SHP77 treated with DMSO at 0.1 percent for 48 hours (cell line): ENCODE measurements around the gene ATP8B4.
"Not testable (repeated sequence)": the region's sequence is repeated elsewhere in the genome, so short reads cannot be mapped to it uniquely, and the experiment has no call there.

ENCODE experiments used
- DNase-seq: peaks from one replicate; lab custom pipeline; 2025; lab: John Stamatoyannopoulos, UW

ATP8B4 gene

GRCh38 chr15:50109076-50109987 is 9.7 kb downstream of the ATP8B4 start:
- no peak for DNase-seq

DNA sequence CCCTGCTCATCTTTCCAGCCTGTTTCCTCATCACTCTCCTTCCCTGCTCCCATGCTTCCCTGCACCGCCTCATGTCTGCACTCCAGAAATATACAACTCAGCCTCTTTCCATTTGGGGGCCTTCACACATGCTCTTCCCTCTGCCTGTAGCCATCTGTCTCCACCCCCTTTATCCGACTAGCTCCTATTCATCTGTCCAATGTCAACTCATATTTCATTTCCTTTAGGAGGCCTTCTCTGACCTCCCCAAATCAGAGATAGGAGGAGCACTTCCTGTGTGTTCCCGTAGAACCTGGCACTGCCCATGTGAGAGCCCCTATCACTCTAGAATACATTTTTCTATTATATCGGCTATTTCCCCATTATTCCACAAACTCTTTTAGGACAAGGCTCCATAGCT is 10.6 kb downstream of the ATP8B4 start:
- no peak for DNase-seq

- no peak for DNase-seq
These were observed 11.2 kb downstream of the ATP8B4 start for GRCh38 chr15:50107591-50108408.

GRCh38 chr15:50107157-50107556 is 11.9 kb downstream of the ATP8B4 start:
- no peak for DNase-seq

- no peak for DNase-seq
These were observed 12.6 kb downstream of the ATP8B4 start for GRCh38 chr15:50106457-50106856.

DNA sequence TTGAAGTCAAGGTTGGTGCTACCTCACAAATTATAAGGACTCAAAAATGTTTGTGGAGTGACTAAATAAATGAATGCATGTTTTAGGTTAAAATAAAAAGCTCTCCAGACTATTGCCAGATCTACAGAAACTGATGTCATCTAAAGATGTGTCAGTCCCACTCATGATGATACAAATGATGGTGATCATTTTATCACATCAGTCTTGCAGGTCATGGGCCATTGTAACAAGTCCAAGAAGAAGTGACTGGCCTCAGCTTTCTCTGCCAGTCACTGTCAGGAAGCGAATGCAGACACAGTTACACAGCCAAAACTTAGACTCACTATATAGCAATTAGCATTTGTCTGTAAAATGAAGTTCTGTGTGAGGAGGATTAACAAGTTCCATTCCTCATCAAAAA is 18.5 kb downstream of the ATP8B4 start:
- no peak for DNase-seq

- DNase-seq: no peak
These were observed 20.5 kb downstream of the ATP8B4 start for GRCh38 chr15:50098545-50098944.

GRCh38 chr15:50095938-50096821 is 22.9 kb downstream of the ATP8B4 start:
- DNase-seq: no peak

DNA sequence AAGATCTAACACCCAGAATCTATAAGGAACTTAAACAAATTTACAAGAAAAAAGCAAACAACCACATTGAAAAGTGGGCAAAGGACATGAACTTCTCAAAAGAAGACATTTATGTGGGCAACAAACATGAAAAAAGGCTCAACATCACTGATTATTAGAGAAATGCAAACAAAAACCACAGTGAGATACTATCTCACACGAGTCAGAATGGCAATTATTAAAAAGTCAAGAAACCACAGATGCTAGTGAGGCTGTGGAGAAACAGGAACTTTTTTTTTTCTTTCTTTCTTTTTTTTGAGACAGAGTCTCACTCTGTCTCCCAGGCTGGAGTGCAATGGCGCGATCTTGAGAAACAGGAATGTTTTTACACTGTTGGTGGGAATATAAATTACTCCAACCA is 29.6 kb downstream of the ATP8B4 start:
- not testable (repeated sequence) for DNase-seq

DNA sequence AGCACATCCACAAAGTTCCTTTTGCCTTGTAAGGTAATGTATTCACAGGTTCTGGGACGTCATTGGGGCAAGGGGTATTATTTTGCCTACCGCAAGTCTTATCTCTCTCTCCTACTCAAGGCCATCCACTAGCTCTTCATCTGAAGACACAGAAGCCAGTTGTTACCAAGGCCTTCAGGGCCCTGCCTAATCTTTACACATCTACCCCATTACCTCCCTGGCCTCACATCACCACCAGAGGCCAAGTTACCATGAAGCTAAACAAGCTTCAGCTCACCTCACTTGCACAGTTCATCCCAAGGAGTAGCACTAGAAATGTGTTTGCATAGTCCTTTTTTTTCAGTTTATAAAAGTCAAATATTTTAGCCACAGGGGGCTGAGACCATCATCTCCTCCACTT is 34.1 kb downstream of the ATP8B4 start:
- no peak for DNase-seq

- DNase-seq: no peak
These were observed 35.5 kb downstream of the ATP8B4 start for GRCh38 chr15:50083424-50084025.

DNA sequence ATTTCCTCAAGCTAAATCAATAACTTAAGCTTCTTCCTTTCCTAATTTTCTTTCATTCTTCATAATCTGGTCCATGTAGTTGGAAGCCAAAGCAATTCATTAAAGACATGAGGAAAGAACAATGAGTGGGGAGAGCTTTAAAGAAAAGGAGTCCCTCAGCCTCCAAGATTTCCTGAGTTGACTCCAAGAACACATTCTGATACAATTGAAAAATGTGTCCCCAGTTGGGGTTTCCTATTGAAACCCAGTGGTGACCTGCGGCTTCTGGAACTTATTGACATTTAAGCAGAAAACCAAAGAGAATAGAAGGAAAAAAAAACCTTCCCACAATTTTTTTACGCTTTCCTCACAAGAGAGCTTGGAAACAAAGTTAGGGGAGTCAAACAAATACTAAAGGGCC is 37.0 kb downstream of the ATP8B4 start:
- no peak for DNase-seq

GRCh38 chr15:50077651-50078050 is 41.4 kb downstream of the ATP8B4 start:
- DNase-seq: no peak

GRCh38 chr15:50077176-50077575 is 41.9 kb downstream of the ATP8B4 start:
- DNase-seq: no peak

DNA sequence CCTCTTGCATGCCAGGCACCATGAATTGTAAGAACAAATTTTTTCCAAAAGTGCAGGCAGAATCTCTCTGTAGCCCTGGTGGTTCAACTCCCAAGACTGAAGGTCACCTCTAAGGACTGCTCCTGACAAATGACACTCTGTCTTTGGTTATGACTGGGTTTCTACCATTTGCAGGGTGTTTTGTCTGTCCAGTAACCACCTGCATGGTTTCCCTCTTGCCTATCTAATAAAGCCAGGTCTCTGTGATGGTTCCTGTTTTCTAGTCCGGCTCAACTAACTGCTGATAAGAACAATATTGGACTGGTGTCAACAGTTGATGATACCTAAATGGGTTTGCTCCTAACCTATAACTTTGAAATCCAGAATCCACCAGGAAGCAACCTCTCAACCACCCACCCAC is 43.7 kb downstream of the ATP8B4 start:
- no peak for DNase-seq

DNA sequence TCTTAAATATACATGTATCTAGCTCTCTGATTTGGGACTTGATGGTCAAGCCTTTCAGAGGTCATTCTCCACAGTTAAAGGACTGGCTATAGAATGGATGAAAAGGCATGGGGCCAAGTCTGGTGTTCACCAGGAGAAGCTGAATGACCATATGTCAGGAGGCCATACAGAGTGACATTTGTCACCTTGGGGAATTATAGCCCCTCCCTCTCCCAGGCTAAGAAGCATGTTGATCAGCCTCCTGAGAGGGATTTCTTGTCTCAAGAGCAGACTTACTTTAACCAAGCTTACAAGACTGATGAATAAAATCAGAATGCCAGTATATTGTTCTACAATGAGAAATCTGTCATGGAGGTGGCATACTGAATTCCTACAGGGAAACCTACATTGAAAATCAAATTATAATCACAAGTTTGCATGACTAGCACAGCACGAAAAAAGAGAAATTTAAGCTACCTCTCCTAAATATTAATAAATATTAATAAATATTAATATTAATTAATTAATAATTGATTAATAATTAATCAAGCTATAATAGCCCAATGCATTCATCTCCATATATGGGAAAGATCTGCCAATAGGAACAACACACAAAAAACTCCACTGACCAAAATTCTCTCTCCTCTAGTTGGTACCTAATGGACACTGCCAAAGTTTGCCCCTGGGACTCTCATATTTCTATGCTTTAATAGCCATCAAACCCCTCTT is 47.3 kb downstream of the ATP8B4 start:
- no peak for DNase-seq

GRCh38 chr15:50068016-50068415 is 51.0 kb downstream of the ATP8B4 start:
- no peak for DNase-seq

GRCh38 chr15:50067254-50067653 is 51.8 kb downstream of the ATP8B4 start:
- no peak for DNase-seq

DNA sequence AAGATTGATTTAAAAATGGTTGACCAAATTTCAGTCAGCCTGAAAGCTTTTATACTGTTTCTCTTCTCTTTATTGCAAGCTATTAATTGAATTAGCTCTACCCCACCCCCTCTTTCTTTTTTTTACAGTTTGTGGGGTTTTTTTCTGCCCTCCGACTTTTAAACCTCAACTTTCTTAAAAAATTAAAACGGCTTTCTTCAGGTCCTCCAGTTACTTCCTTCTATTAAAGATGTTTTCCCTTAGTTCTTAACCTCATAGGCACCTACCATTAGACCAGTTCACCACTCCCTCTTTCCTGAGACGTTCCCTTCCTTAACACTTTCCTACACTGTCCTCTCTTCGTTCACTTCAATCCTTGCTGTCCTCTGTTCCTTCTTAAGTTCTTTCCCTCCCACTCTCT is 52.4 kb downstream of the ATP8B4 start:
- DNase-seq: no peak

DNA sequence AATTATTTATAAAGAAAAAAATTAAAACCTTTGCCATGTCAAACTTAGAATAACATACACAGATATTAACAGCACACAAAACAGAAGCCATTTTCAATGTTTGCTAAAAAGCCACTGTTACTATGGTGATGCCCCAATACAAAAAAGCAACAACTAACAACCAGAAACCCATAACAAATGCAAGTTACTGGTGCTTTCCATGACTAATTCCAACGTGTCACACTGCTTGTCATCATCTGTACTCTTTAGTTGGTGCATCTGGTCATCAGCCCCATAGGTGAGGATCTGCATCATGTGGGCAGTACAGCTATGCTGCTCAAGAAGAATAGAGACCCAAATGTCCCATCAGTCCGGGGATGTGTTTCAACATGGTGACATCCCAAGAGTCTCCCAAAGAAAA is 52.8 kb downstream of the ATP8B4 start:
- DNase-seq: no peak

- DNase-seq: no peak
These were observed 53.8 kb downstream of the ATP8B4 start for GRCh38 chr15:50065279-50065678.
